Left renal pelvis (tissue), 4 donors: ENCODE measurements around the gene DLEC1. TPM values are rescaled to one million over a fixed set of nuclear protein-coding genes. Genes with fewer than 3 reads are reported as not detected.

Experiments
- DNase-seq, 4 donors: peaks; one replicate each; pipeline ENCODE4 v3.0.0-alpha.2; 2013; ENCODE audit warnings: low read depth in 4 of 4, low spot score in 3 of 4
- polyA plus RNA-seq, 4 donors: library from polyadenylated mRNA; unstranded; fragments of 120-200 nt; gene quantifications; one replicate each; pipeline ENCODE4 v1.2.1, GENCODE V29; 2013; ENCODE audit not compliant: insufficient read length in 4 of 4

Gene DLEC1
- polyA plus RNA-seq, 4 donors: 0.75 to 1.8 (median 1.0) TPM

DNA sequence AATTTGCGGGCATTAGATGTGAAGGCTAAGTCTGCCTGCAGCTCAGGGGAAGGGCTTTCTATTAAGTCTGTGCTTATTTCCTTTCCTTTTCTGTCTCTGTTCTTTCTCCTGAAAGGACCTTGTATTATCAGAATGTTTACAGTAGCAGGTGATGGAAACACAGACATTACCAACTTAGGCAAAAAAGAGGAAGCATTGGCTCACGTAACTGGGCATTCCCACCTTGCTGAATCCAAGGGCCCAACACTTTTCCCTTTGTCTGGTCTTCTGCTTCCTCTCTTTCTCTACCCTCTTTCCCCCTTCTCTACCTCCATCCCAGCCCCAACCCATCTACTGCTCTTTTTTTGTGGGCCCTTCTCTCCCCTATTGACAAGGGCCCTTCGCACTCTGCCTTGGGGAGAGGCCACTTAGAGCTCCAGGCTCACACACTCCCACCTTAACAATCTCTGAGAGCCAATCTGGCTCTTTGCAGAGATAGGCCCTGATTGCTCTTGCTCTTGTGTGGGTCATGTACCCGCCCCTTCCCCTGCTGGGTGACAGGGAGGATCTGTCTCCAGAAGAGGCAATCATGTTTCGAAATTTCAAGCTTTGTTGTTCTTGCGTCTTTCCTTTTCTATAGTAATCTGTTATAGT, 62.9 kb downstream of the DLEC1 start:
- no peak for DNase-seq

DNA sequence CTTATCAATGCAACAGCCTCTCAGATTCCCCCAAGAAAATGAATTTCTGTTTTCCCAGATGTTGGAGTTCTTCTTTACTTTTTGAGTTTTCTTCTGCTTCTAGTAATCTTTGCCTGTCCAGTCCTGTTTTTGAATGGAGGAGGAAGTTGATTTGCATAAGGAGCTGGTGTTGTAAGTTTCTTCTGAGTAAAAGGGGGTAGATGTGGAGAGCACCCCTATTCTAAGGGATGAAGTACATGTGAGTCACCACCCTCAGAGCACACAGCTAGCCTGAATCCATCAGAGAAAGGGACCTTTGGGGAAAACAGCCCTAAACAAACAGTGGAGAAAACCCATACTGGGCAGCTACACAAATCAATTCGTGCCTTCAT, 63.4 kb downstream of the DLEC1 start:
- DNase-seq: no peak

DNA sequence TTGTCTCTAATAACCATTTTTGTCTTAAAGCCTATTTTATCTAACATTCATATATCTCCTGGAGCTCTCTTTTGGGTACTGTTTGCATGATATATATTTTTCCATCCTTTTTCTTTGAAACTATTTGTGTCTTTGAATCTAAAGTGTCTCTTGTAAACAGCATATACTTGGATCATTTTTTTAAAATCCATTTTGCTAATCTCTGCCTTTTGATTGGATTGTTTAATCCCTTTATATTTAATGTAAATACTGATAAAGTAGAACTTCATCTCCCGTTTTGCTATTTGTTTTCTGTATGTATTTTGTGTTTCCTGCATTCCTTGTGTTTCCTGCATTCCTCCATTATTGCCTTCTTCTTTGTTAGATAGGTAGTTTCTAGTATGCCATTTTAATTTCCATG, 66.5 kb downstream of the DLEC1 start:
- DNase-seq: no peak

DNA sequence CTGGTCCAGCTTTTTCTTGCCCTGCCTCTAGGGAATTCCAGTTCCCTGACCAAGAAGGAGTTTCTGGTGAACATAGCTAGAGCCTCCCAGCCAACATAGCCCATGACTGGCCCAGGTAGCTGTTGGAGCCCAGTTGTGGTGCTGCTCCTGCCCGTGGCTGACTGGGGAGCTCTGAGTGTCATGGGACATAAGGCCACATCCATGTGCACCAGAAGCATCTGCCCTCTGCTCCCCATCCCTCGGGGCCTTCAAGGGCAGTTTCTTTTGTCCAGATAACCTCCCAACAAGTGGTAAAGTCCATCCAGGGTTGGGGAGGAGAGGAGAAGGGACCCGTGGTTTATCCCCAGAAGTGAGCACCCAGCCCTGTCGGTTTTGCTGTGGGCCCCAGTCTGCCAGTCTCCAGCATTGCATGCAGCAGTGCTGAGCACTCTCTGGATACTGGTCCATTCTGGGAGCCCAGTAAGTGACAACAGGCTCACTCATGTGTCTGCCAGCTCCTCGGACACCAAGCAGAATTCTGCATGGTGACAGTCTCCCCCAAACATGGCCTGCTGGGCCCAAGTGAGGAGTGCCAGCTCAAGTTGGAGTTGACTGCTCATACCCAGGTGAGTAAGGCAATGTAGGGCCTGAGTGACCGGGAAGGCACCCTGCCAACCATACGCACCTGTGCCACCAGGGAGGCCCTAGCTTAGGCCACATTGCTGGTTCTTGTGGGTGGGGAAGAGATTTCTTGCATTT, 69.1 kb downstream of the DLEC1 start:
- no peak for DNase-seq

GRCh38 chr3:38108649-38109579, 69.9 kb downstream of the DLEC1 start:
- no peak for DNase-seq

GRCh38 chr3:38109580-38110313, 70.7 kb downstream of the DLEC1 start:
- DNase-seq: no peak

DNA sequence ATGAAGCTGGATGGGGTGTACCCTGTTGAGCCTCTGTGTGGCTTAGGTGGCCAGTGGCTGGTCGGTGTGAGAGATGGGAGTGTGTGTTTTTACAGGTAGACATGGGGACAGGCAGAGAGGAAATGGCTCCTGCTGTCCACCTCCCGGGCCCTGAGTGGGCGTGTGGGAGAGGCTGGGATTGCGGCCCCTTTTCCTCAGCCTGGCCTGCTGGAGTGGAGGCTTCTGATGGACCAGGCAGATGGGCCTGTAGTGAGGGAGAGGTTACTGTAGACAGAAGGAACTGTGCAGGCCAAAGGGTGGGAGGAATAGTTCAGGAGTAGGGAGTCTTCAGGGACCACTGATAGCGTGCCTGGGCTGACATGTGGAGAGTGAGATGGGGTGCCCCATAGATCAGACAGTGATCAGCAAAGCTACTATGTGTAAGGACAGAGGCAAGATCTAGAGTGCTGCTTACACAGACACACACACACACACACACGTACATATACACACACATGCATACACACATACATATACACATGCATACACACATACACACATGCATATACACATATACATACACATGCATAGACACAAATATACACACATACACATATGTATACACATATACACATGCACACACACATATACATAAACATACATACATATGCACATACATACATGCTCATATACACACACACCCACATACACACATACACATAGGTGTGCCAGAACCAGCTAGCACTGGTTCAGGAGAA, 71.5 kb downstream of the DLEC1 start:
- DNase-seq: no peak

DNA sequence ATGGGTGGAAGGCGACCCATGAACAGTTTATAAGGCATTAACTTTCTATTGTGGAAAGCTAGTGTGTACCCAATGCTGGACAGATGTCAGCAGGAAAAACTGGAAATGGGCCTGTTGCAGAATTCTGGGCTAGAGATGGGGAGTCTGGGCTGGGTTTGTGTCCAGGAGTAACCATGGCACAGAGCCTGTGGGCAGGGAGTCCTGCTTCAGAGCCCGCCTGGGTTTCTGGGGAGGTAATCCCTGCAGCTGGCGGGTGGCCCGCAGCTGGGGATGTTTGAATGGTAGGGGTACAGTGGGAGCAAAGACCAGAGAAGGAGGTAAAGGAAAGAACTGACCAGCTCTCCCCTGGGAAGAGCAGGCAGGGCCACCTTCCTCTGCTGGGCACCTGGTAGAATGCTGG, 72.2 kb downstream of the DLEC1 start:
- DNase-seq: no peak

GRCh38 chr3:38111696-38112377, 72.8 kb downstream of the DLEC1 start:
- no peak for DNase-seq

DNA sequence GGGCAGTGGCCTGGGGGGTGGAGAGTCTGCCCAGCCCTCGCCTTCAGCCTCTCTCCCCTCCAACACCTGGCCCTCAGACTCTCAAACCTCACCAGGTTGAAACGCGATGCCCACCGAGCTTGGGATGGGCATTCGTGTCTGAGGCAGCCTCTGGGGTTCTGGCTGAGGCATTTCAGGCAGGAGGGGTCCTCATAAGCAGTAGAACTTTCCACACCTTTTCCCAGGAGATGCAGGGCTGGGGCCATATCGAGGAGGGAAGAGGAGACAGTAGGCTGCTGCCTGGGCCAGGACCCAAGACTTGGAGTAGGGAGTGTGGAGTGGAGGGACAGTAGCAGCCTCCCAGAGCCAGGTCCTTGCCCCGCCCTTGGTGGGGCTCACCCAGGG, 73.4 kb downstream of the DLEC1 start:
- DNase-seq: no peak

GRCh38 chr3:38114052-38114874, 75.3 kb downstream of the DLEC1 start:
- no peak for DNase-seq

- no peak for DNase-seq
Measured at GRCh38 chr3:38114875-38115644, 76.1 kb downstream of the DLEC1 start.

- no peak for DNase-seq
Measured at GRCh38 chr3:38115645-38116427, 76.8 kb downstream of the DLEC1 start.

GRCh38 chr3:38116471-38117162, 77.6 kb downstream of the DLEC1 start:
- no peak for DNase-seq

DNA sequence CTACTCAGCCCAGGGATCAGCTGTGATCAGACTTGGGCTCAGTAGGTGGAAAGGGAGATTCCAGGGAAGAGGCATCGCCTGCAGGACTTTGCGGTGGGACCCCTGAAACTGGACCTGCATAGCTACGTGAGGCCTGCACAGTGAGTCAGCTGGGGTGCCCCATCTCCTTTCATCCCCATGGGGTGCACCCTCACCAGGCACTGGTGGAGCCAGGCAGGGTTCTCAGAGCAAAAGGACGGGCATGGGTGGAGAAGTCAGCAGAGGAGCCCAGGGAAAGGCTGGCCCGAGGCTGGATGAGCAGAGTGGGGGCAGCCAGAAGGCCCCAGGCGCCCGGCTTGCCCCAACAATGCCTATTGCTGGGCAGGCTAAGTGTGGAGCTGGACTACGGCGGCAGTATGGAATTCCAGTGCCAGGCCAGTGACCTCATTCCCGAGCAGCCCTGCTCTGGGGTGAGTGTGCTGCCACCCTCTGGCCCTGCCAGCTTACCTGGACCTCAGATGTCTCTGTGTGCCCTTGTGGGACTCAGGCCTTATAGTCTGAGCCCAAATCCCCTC, 78.2 kb downstream of the DLEC1 start:
- no peak for DNase-seq

GRCh38 chr3:38117748-38118420, 78.9 kb downstream of the DLEC1 start:
- no peak for DNase-seq
